K562 (cell line): ENCODE results near the gene THBS2. TPM values are rescaled to one million over a fixed set of nuclear protein-coding genes. Genes with fewer than 3 reads are reported as not detected.
"Not testable (repeated sequence)": the region's sequence is repeated elsewhere in the genome, so short reads cannot be mapped to it uniquely, and the experiment has no call there.

Source experiments
- ATAC-seq: fragments of 200-7000 bp; cut with Tn5 transposase; 3 replicates; pipeline ENCODE4 v1.9.1; 2020; ENCODE audit warnings: moderate library complexity
- BruUV-seq: library from RNA; stranded (reverse); fragments of 400-500 nt; replicated peaks from 2 replicates; lab custom pipeline; 2021; lab: Mats Ljungman, UMichigan
- CTCF ChIA-PET: fragments of 300-600 bp; formaldehyde crosslinking; extraction: SDS; loops from one replicate; lab custom pipeline; 2021; ENCODE audit warnings: low intra/inter-chr PET ratio; lab: Yijun Ruan, JAX
- POLR2A ChIA-PET: fragments of 300-600, 350-650 bp; sonication (Branson Sonifier 250); formaldehyde crosslinking; extraction: SDS; loops from one replicate; lab custom pipeline; 2021; ENCODE audit warnings: antibody characterized with exemption, inconsistent platforms; lab: Yijun Ruan, JAX
- DNase-seq, 4 experiments: peaks; one replicate each; pipeline versions ENCODE4 v3.0.0 to v3.0.0-alpha.2; 2011 to 2018; ENCODE audit warnings: low spot score in 3 of 4, mixed read lengths in 3 of 4; ENCODE audit errors: extremely low read depth in 1 of 4
- FAIRE-seq: peaks from 2 replicates; lab custom pipeline; 2011; peaks lifted over from hg19 to GRCh38; lab: Jason Lieb, UNC
- H2AFZ ChIP-seq: 2 replicates; pipeline ENCODE4 v1.6.0; 2011; ENCODE audit warnings: low read depth, low read length, control low read depth, inconsistent platforms
- H3K27ac ChIP-seq: fragments of 200-600 bp; 3 replicates; pipeline ENCODE4 v1.8.0; 2011; ENCODE audit warnings: low read depth, mild to moderate bottlenecking, control low read depth, inconsistent platforms, low read length, moderate library complexity, mixed read lengths; ENCODE audit errors: extremely low read depth
- H3K27me3 ChIP-seq, 2 experiments: fragments of 300-600 bp in 1 of 2; 2 replicates in 1 of 2; 3 replicates in 1 of 2; pipeline versions ENCODE4 v1.6.0 to v1.8.0; 2011; ENCODE audit warnings: inconsistent platforms in 2 of 2, low read length in 2 of 2, mild to moderate bottlenecking in 1 of 2, mixed read lengths in 1 of 2, moderate library complexity in 1 of 2; ENCODE audit not compliant: control insufficient read depth in 2 of 2, insufficient read depth in 2 of 2
- H3K36me3 ChIP-seq: fragments of 300-600 bp; 3 replicates; pipeline ENCODE4 v1.8.0; 2011; ENCODE audit warnings: mild to moderate bottlenecking, low read length, inconsistent platforms; ENCODE audit not compliant: control insufficient read depth, insufficient read depth
- H3K4me1 ChIP-seq, 2 experiments: fragments of 200-600 bp in 1 of 2; replicated peaks in 1 of 2; 2 replicates in 1 of 2; 3 replicates in 1 of 2; pipeline versions ENCODE4 v1.5.1 to v1.8.0; 2011; ENCODE audit warnings: inconsistent platforms in 2 of 2, low read length in 2 of 2, mild to moderate bottlenecking in 1 of 2, mixed read lengths in 1 of 2, moderate library complexity in 1 of 2; ENCODE audit not compliant: control insufficient read depth in 2 of 2, insufficient read depth in 2 of 2
- H3K4me2 ChIP-seq: 2 replicates; pipeline ENCODE4 v1.6.1; 2011; ENCODE audit warnings: low read length, control low read depth, inconsistent platforms, mixed read lengths; ENCODE audit not compliant: insufficient read depth
- H3K4me3 ChIP-seq: fragments of 200-600 bp; sonication (generic), shearing (Covaris generic); 2 replicates; pipeline ENCODE4 v1.5.1; 2016; ENCODE audit warnings: control low read depth, inconsistent platforms
- H3K79me2 ChIP-seq: fragments of 200-600 bp; 3 replicates; pipeline ENCODE4 v1.8.0; 2011; ENCODE audit warnings: low read length, inconsistent platforms; ENCODE audit not compliant: control insufficient read depth, insufficient read depth
- H3K9ac ChIP-seq, 2 experiments: 2 replicates each; pipeline versions ENCODE4 v1.6.0 to v1.6.1; 2011; ENCODE audit warnings: low read depth in 2 of 2, low read length in 2 of 2, control low read depth in 1 of 2, inconsistent platforms in 1 of 2, mild to moderate bottlenecking in 1 of 2, mixed read lengths in 1 of 2; ENCODE audit not compliant: insufficient read depth in 1 of 2
- H3K9me1 ChIP-seq: one replicate; pipeline ENCODE4 v1.6.0; 2011; ENCODE audit warnings: inconsistent platforms, mild to moderate bottlenecking, low read length, moderate library complexity; ENCODE audit not compliant: control insufficient read depth, insufficient read depth
- H3K9me3 ChIP-seq: replicated peaks from 2 replicates; pipeline ENCODE4 v1.5.1; 2011; ENCODE audit warnings: low read depth, low read length, inconsistent platforms; ENCODE audit not compliant: control insufficient read depth, insufficient read depth
- H4K20me1 ChIP-seq: replicated peaks from 2 replicates; pipeline ENCODE4 v1.6.1; 2011; ENCODE audit warnings: low read length, inconsistent platforms, mixed read lengths; ENCODE audit not compliant: control insufficient read depth, insufficient read depth
- BACH1 ChIP-seq: fragments of 200-800 bp; sonication (Bioruptor generic); IDR thresholded peaks from 2 replicates; pipeline ENCODE4 v1.6.1; 2016; ENCODE audit warnings: missing genetic modification characterization, missing compliant biosample characterization
- FUS ChIP-seq: fragments of 200-400 bp; formaldehyde crosslinking; optimal IDR thresholded peaks from 2 replicates; pipeline ENCODE3; 2017; ENCODE audit warnings: low read depth, low read length
- HOXB6 ChIP-seq: fragments of 250-450 bp; sonication (Bioruptor Pico); IDR thresholded peaks from 2 replicates; pipeline ENCODE4 v1.5.1; 2022; ENCODE audit warnings: mild to moderate bottlenecking, borderline replicate concordance
- KAT2B ChIP-seq: IDR thresholded peaks from one replicate; pipeline ENCODE4 v1.6.1; 2012; ENCODE audit warnings: low read depth, mild to moderate bottlenecking, control low read depth, inconsistent platforms, low read length, moderate library complexity
- MCM5 ChIP-seq: fragments of 450-650 bp; IDR thresholded peaks from 2 replicates; pipeline ENCODE4 v1.6.1; 2016; ENCODE audit warnings: low read depth
- NBN ChIP-seq: fragments of 450-650 bp; IDR thresholded peaks from 2 replicates; pipeline ENCODE4 v1.6.1; 2016; ENCODE audit warnings: low read depth, mild to moderate bottlenecking
- NUFIP1 ChIP-seq: fragments of 450-650 bp; IDR thresholded peaks from 2 replicates; pipeline ENCODE4 v1.6.1; 2018; ENCODE audit not compliant: partially characterized antibody
- RFX7 ChIP-seq: fragments of 250-450 bp; sonication (Bioruptor Pico); IDR thresholded peaks from 2 replicates; pipeline ENCODE4 v1.5.1; 2021; ENCODE audit warnings: mild to moderate bottlenecking
- in situ Hi-C: fragments of 300-500 bp; cut with MboI; formaldehyde crosslinking; loops from 4 replicates; pipeline ENCODE4 v1.15.0; 2018; ENCODE audit warnings: inconsistent platforms, mixed read lengths
- intact Hi-C: fragments of 100-400 bp; cut with micrococcal nuclease; formaldehyde crosslinking; loops from 2 replicates; pipeline ENCODE4 v1.14.2; 2022
- polyA plus RNA-seq, 8 experiments: library from polyadenylated mRNA; depleted of rRNA in 4 of 8; stranded (reverse) in 5 of 8; unstranded in 3 of 8; fragments of >200 nt; fragmentation: Nextera tagmentation in 2 of 8; fragmentation: Illumina TruSeq in 1 of 8; extraction: Ambion mirVana in 2 of 8; extraction: Trizol in 1 of 8; gene quantifications; 2 replicates each; pipeline versions ENCODE4 v1.2.1 to v1.2.3, GENCODE V29; 2011 to 2014; ENCODE audit warnings: inconsistent platforms in 1 of 8, missing spikeins in 1 of 8
- total RNA-seq, 7 experiments: library from RNA; depleted of rRNA in 6 of 7; stranded (reverse); fragments of >200 nt in 6 of 7; fragmentation: Illumina TruSeq in 2 of 7; extraction: Trizol in 2 of 7; gene quantifications; 2 replicates each; pipeline versions ENCODE4 v1.2.1 to v1.2.3, GENCODE V29; 2011 to 2021; ENCODE audit warnings: low replicate concordance in 1 of 7
- TF ChIP-seq, protein P1 (sequence below): fragments of 450-650 bp; IDR thresholded peaks from 2 replicates; pipeline ENCODE4 v1.6.1; 2016; ENCODE audit warnings: low read depth
- TF ChIP-seq, protein P2 (sequence below): fragments of 450-650 bp; formaldehyde crosslinking; IDR thresholded peaks from 2 replicates; pipeline ENCODE4 v1.4.0; 2022; ENCODE audit warnings: mild to moderate bottlenecking, moderate library complexity
- TF ChIP-seq, protein P3 (sequence below), 3 experiments: fragments of 200-800 bp in 1 of 3; sonication (Bioruptor generic) in 1 of 3; sonication (generic) in 1 of 3; formaldehyde crosslinking in 1 of 3; IDR thresholded peaks; 2 replicates each; pipeline versions ENCODE4 v1.6.1 to v1.8.0; 2016 to 2022; ENCODE audit warnings: mild to moderate bottlenecking in 2 of 3, missing compliant biosample characterization in 2 of 3, missing genetic modification characterization in 2 of 3, missing genetic modification reagents in 1 of 3

Gene THBS2
- total and polyA plus RNA-seq, 9 of the 15 experiments (the other 6 are each of a cell fraction or from before 2014, with no cell fraction given) = 0.03 to 0.11 (median 0.03) TPM; not detected in 6

DNA sequence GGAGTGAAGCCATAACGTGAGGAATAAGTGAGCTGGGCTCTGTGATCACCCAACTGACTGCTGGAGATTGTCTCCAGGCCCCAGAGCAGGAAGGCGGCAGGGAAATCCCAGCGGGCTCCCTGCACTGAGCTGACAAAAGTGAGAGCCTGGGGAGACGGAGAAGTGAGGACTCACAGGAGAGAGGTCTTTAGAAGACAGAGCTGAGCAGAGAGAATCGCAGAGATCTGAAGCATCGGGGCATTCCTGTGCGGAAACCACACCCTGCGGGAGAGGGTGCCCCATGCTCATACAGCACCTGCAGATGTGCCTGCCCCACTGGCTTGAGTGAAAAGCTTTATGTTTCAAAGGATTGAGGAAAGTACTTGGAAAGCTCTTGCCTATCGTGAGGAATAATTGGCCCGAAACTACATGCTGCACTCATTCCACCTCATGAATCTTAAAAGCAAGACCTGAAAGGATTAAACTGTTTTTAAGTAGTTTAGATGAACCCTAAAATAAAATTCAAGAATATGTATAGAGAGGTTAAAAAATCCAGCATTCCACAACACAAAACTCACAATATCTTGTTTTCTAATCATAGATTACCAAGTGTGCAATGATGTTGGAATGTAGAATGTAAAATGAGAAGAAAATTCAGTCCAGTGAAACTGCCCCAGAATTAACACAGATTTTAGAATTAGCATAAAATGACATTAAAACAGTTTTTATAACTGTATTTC is 17.7 kb upstream of the THBS2 start (continued):
- TF ChIP-seq, protein P1, sequence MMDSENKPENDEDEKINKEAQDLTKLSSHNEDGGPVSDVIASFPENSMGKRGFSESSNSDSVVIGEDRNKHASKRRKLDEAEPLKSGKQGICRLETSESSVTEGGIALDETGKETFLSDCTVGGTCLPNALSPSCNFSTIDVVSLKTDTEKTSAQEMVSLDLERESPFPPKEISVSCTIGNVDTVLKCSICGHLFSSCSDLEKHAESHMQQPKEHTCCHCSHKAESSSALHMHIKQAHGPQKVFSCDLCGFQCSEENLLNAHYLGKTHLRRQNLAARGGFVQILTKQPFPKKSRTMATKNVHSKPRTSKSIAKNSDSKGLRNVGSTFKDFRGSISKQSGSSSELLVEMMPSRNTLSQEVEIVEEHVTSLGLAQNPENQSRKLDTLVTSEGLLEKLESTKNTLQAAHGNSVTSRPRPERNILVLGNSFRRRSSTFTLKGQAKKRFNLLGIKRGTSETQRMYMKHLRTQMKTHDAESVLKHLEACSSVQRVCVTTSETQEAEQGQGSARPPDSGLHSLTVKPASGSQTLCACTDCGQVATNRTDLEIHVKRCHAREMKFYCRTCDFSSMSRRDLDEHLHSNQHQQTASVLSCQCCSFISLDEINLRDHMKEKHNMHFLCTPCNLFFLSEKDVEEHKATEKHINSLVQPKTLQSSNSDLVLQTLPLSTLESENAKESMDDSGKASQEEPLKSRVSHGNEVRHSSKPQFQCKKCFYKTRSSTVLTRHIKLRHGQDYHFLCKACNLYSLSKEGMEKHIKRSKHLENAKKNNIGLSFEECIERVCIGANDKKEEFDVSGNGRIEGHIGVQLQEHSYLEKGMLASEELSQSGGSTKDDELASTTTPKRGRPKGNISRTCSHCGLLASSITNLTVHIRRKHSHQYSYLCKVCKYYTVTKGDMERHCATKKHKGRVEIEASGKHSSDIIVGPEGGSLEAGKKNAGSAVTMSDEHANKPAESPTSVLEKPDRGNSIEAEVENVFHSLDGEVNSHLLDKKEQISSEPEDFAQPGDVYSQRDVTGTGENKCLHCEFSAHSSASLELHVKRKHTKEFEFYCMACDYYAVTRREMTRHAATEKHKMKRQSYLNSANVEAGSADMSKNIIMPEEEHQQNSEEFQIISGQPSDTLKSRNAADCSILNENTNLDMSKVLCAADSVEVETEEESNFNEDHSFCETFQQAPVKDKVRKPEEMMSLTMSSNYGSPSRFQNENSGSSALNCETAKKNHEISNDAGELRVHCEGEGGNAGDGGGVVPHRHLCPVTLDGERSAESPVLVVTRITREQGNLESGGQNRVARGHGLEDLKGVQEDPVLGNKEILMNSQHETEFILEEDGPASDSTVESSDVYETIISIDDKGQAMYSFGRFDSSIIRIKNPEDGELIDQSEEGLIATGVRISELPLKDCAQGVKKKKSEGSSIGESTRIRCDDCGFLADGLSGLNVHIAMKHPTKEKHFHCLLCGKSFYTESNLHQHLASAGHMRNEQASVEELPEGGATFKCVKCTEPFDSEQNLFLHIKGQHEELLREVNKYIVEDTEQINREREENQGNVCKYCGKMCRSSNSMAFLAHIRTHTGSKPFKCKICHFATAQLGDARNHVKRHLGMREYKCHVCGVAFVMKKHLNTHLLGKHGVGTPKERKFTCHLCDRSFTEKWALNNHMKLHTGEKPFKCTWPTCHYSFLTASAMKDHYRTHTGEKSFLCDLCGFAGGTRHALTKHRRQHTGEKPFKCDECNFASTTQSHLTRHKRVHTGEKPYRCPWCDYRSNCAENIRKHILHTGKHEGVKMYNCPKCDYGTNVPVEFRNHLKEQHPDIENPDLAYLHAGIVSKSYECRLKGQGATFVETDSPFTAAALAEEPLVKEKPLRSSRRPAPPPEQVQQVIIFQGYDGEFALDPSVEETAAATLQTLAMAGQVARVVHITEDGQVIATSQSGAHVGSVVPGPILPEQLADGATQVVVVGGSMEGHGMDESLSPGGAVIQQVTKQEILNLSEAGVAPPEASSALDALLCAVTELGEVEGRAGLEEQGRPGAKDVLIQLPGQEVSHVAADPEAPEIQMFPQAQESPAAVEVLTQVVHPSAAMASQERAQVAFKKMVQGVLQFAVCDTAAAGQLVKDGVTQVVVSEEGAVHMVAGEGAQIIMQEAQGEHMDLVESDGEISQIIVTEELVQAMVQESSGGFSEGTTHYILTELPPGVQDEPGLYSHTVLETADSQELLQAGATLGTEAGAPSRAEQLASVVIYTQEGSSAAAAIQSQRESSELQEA = no peak
- TF ChIP-seq MCM5 (no peak), FUS (no peak), NBN (no peak), BACH1 (tag) (no peak), RFX7 (CRISPR knock-in tag) (no peak), HOXB6 (no peak), KAT2B (no peak), NUFIP1 (no peak)
- TF ChIP-seq, protein P2, sequence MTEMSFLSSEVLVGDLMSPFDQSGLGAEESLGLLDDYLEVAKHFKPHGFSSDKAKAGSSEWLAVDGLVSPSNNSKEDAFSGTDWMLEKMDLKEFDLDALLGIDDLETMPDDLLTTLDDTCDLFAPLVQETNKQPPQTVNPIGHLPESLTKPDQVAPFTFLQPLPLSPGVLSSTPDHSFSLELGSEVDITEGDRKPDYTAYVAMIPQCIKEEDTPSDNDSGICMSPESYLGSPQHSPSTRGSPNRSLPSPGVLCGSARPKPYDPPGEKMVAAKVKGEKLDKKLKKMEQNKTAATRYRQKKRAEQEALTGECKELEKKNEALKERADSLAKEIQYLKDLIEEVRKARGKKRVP (CRISPR knock-in tag) = no peak
- TF ChIP-seq, protein P3, sequence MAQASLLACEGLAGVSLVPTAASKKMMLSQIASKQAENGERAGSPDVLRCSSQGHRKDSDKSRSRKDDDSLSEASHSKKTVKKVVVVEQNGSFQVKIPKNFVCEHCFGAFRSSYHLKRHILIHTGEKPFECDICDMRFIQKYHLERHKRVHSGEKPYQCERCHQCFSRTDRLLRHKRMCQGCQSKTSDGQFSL (CRISPR knock-in tag; IDR thresholded peaks at IDR 0.05) = no peak
- TF ChIP-seq, protein P3 (tag; IDR thresholded peaks at IDR 0.05) = no peak
- TF ChIP-seq, all 486 proteins: peak for 0

DNA sequence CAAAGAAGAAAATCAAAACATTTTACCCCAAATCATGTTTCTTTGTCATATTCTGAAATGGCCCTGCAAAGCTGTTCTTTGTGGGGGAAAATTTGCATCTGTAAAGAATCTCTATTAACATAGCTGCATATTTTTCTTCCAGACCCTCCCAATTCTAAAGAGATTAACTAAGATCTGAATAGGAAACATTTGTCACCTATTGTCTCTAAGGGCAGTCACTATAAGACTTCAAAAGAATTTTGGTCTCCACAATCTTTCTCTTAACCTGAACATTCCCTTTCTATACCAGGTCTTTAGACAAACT is 16.4 kb upstream of the THBS2 start:
- H3K9ac ChIP-seq, H3K4me1 ChIP-seq, CTCF ChIA-PET, H3K36me3 ChIP-seq, H3K4me2 ChIP-seq, H3K27ac ChIP-seq, H3K9me3 ChIP-seq, intact Hi-C loops, in situ Hi-C loops, ATAC-seq, BruUV-seq, H2AFZ ChIP-seq, DNase-seq, H4K20me1 ChIP-seq, H3K79me2 ChIP-seq, H3K9me1 ChIP-seq, POLR2A ChIA-PET, FAIRE-seq, H3K4me3 ChIP-seq: not testable (repeated sequence)
- peaks cover 8 to 28% of the 10 kb centered on the region in 2 experiments; a peak in 4 of 5 replicates for H3K27me3 ChIP-seq
